ENCODE results near the gene ATP23.

DNA sequence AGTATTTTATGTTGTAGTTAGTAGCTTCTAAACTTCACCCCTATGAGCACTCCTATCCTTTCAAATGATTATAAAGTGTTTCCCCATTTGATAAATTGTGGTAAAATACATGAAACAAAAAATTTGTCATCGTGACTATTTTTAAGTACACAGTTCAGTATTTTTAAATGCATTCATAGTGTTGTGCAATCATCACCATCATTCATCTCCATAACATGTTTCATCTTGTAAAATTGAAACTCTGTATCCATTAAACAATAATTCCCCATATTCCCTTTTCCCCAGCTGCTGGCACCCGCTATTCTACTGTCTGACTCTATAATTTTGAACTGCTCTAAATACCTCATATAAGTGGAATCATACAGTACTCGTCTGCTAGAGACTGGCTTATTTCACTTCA is 52.5 kb downstream of the ATP23 start:
- TF ChIP-seq, protein P1, sequence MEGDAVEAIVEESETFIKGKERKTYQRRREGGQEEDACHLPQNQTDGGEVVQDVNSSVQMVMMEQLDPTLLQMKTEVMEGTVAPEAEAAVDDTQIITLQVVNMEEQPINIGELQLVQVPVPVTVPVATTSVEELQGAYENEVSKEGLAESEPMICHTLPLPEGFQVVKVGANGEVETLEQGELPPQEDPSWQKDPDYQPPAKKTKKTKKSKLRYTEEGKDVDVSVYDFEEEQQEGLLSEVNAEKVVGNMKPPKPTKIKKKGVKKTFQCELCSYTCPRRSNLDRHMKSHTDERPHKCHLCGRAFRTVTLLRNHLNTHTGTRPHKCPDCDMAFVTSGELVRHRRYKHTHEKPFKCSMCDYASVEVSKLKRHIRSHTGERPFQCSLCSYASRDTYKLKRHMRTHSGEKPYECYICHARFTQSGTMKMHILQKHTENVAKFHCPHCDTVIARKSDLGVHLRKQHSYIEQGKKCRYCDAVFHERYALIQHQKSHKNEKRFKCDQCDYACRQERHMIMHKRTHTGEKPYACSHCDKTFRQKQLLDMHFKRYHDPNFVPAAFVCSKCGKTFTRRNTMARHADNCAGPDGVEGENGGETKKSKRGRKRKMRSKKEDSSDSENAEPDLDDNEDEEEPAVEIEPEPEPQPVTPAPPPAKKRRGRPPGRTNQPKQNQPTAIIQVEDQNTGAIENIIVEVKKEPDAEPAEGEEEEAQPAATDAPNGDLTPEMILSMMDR (IDR thresholded peaks at IDR 0.05; ENCODE audit: low read depth, low read length), result no peak
- no peak for TF ChIP-seq POLR2A (IDR thresholded peaks at IDR 0.05; ENCODE audit: extremely low read depth, insufficient read length)
